ENCODE results near the gene RAD23A. TPM values are rescaled to one million over a fixed set of nuclear protein-coding genes. Genes with fewer than 3 reads are reported as not detected.
A peak's percentile ranks its signal among the peaks of the same experiment; 100 is the strongest.

RAD23A gene
- total and polyA plus RNA-seq, 10 of the 15 experiments (the other 5 are each of a cell fraction or from before 2014, with no cell fraction given), result 8.8 to 198 (median 119) TPM

DNA sequence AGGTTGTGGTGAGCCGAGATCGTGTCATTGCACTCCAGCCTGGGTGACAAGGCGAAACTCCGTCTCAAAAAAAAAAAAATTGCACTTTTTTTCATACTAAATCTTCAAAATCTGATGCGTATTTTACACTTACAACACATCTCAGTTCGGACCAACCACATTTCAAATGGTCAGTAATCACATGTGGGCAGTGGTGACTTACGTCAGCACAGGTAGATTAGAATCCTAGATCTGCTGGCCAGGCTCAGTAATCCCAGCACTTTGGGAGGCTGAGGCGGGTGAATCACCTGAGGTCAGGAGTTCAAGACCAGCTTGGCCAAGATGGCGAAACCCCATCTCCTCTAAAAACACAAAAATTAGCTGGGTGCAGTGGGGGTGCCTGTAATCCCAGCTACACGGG lies 10.6 kb upstream of the RAD23A start:
- no peak for ATAC-seq
- POLR2A ChIA-PET, result interaction anchor here (1.5 to 2.7 kb wide), 3 partner anchors 9 to 36 kb away, joined by 3 to 9 read pairs (median 6); partner anchors contain the start of gene RAD23A
- no peaks in the 10 kb centered on the region for H3K27me3 ChIP-seq (replicated peaks in 1 of 2; ENCODE audit: control insufficient read depth in 2 of 2, insufficient read depth in 2 of 2, low read length in 1 of 2)
- RAD21 ChIA-PET (ENCODE audit: unreplicated experiment), result no interaction called here
- peaks cover 49% of the 10 kb centered on the region for H3K79me2 ChIP-seq (ENCODE audit: control insufficient read depth, insufficient read depth, low read length)
- H3K9ac ChIP-seq (ENCODE audit: control insufficient read depth, insufficient read depth, low read length), result no peak overlapping the region
- FAIRE-seq, result no peak
- in situ Hi-C loops (cut with MboI), result no loop called here
- no TSS peak for BruUV-seq (replicated peaks)
- no peak overlapping the region for H2AFZ ChIP-seq (ENCODE audit: control insufficient read depth, low read depth, low read length)
- peaks cover 9 to 10% of the 10 kb centered on the region in 2 experiments for H3K36me3 ChIP-seq (ENCODE audit: control insufficient read depth in 2 of 2, insufficient read depth in 2 of 2, low read length in 1 of 2)
- TF ChIP-seq SMAD5 (IDR thresholded peaks at IDR 0.05; ENCODE audit: low read depth) (no peak), TARDBP (IDR thresholded peaks at IDR 0.05; ENCODE audit: borderline replicate concordance) (no peak), RB1 (IDR thresholded peaks at IDR 0.05; ENCODE audit: borderline replicate concordance) (no peak)
- TF ChIP-seq, protein P1, sequence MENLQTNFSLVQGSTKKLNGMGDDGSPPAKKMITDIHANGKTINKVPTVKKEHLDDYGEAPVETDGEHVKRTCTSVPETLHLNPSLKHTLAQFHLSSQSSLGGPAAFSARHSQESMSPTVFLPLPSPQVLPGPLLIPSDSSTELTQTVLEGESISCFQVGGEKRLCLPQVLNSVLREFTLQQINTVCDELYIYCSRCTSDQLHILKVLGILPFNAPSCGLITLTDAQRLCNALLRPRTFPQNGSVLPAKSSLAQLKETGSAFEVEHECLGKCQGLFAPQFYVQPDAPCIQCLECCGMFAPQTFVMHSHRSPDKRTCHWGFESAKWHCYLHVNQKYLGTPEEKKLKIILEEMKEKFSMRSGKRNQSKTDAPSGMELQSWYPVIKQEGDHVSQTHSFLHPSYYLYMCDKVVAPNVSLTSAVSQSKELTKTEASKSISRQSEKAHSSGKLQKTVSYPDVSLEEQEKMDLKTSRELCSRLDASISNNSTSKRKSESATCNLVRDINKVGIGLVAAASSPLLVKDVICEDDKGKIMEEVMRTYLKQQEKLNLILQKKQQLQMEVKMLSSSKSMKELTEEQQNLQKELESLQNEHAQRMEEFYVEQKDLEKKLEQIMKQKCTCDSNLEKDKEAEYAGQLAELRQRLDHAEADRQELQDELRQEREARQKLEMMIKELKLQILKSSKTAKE (IDR thresholded peaks at IDR 0.05; ENCODE audit: low read depth, poor library complexity, severe bottlenecking), result no peak
- no peaks in the 10 kb centered on the region for H3K9me3 ChIP-seq (replicated peaks; ENCODE audit: control insufficient read depth, insufficient read depth, low read length)
- SMC1A ChIA-PET (ENCODE audit: uncharacterized antibody, unreplicated experiment), result no interaction called here
- CTCF ChIA-PET, result no interaction called here
- peaks cover 7% of the 10 kb centered on the region; the same call in 1 of the 2 replicates for H4K20me1 ChIP-seq (ENCODE audit: control insufficient read depth, insufficient read depth)
- no peak overlapping the region for H3K4me3 ChIP-seq
- WGBS (ENCODE audit: insufficient coverage, insufficient replicate concordance, low lambda C conversion rate, missing lambda C conversion rate), result 91% methylated on average over 10 of the region's 10 CpGs
- intact Hi-C loops (cut with micrococcal nuclease; ENCODE audit: unreplicated experiment), result loop anchor here (5.0 kb wide), 1 partner anchor 148 kb away; no protein-coding TSS in a partner anchor
- no peak for DNase-seq (ENCODE audit: low read depth, low spot score)
- no peak overlapping the region for H3K27ac ChIP-seq (ENCODE audit: control insufficient read depth, insufficient read depth)
- no peak overlapping the region for H3K4me2 ChIP-seq (ENCODE audit: control insufficient read depth, insufficient read depth)
- peaks cover 19% of the 10 kb centered on the region for H3K4me1 ChIP-seq (ENCODE audit: control insufficient read depth, insufficient read depth, low read length)

DNA sequence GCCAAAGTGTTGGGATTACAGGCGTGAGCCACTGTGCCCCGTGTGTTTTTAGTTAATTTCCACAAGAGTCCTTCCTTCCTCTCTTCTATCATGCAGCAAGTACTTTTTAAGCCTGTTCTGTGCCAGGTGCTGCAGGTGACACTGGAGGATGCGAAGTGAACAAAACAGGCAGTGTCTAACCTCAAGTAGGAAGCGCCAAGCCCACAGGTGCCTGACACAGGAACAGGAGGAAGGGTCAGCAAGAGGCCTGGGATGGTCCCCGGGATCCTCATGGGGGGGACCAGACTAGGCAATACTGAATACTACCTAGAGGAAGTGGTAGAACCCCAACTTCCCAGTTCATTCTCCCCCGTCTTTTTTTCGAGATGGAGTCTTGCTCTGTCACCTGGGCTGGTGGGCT lies 9.1 kb upstream of the RAD23A start:
- RAD21 ChIA-PET (ENCODE audit: unreplicated experiment), result interaction anchor here (1.7 to 1.8 kb wide), 2 partner anchors 29 to 36 kb away, joined by 5 to 8 read pairs; no protein-coding TSS in a partner anchor
- H3K79me2 ChIP-seq (ENCODE audit: control insufficient read depth, insufficient read depth, low read length), result peaks cover 52% of the 10 kb centered on the region
- no peak overlapping the region for H3K4me3 ChIP-seq
- SMC1A ChIA-PET (ENCODE audit: uncharacterized antibody, unreplicated experiment), result interaction anchor here (1.8 kb wide), 1 partner anchor 17 kb away, joined by 9 read pairs; no protein-coding TSS in a partner anchor
- peak overlapping the region; percentile 89 for H3K27ac ChIP-seq (ENCODE audit: control insufficient read depth, insufficient read depth)
- BruUV-seq (replicated peaks), result no TSS peak
- H3K36me3 ChIP-seq (ENCODE audit: control insufficient read depth in 2 of 2, insufficient read depth in 2 of 2, low read length in 1 of 2), result peaks cover 13 to 24% of the 10 kb centered on the region in 2 experiments
- FAIRE-seq (no peak), DNase-seq (ENCODE audit: low read depth, low spot score) (no peak), ATAC-seq (no peak)
- H3K9me3 ChIP-seq (replicated peaks; ENCODE audit: control insufficient read depth, insufficient read depth, low read length), result no peaks in the 10 kb centered on the region
- peak overlapping the region; percentile 100 for H3K4me2 ChIP-seq (ENCODE audit: control insufficient read depth, insufficient read depth)
- POLR2A ChIA-PET, result interaction anchor here (1.0 to 3.1 kb wide), 5 partner anchors 8 to 51 kb away, joined by 3 to 11 read pairs (median 6); partner anchors contain the start of gene RAD23A
- H3K27me3 ChIP-seq (replicated peaks in 1 of 2; ENCODE audit: control insufficient read depth in 2 of 2, insufficient read depth in 2 of 2, low read length in 1 of 2), result no peaks in the 10 kb centered on the region
- in situ Hi-C loops (cut with MboI), result no loop called here
- CTCF ChIA-PET, result interaction anchor here (1.4 to 1.6 kb wide), 2 partner anchors 29 to 52 kb away, joined by 8 to 9 read pairs; no protein-coding TSS in a partner anchor
- 55% methylated on average over 7 of the region's 7 CpGs for WGBS (ENCODE audit: insufficient coverage, insufficient replicate concordance, low lambda C conversion rate, missing lambda C conversion rate)
- H4K20me1 ChIP-seq (ENCODE audit: control insufficient read depth, insufficient read depth), result peaks cover 12% of the 10 kb centered on the region; the same call in 1 of the 2 replicates
- peaks cover 34% of the 10 kb centered on the region for H3K4me1 ChIP-seq (ENCODE audit: control insufficient read depth, insufficient read depth, low read length)
- intact Hi-C loops (cut with micrococcal nuclease; ENCODE audit: unreplicated experiment), result loop anchor here (5.0 kb wide), 1 partner anchor 149 kb away; no protein-coding TSS in a partner anchor
- peak overlapping the region; percentile 16; the same call in 1 of the 2 replicates for H3K9ac ChIP-seq (ENCODE audit: control insufficient read depth, insufficient read depth, low read length)
- H2AFZ ChIP-seq (ENCODE audit: control insufficient read depth, low read depth, low read length), result peak overlapping the region; percentile 81
- TF ChIP-seq, protein P2, sequence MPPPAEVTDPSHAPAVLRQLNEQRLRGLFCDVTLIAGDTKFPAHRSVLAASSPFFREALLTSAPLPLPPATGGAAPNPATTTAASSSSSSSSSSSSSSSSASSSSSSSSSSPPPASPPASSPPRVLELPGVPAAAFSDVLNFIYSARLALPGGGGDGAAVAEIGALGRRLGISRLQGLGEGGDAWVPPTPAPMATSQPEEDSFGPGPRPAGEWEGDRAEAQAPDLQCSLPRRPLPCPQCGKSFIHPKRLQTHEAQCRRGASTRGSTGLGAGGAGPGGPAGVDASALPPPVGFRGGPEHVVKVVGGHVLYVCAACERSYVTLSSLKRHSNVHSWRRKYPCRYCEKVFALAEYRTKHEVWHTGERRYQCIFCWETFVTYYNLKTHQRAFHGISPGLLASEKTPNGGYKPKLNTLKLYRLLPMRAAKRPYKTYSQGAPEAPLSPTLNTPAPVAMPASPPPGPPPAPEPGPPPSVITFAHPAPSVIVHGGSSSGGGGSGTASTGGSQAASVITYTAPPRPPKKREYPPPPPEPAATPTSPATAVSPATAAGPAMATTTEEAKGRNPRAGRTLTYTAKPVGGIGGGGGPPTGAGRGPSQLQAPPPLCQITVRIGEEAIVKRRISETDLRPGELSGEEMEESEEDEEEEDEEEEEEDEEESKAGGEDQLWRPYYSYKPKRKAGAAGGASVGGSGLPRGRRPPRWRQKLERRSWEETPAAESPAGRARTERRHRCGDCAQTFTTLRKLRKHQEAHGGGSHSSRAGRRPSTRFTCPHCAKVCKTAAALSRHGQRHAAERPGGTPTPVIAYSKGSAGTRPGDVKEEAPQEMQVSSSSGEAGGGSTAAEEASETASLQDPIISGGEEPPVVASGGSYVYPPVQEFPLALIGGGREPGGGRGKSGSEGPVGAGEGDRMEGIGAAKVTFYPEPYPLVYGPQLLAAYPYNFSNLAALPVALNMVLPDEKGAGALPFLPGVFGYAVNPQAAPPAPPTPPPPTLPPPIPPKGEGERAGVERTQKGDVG (CRISPR knock-in tag; IDR thresholded peaks at IDR 0.05), result no peak
- TF ChIP-seq, protein P3, sequence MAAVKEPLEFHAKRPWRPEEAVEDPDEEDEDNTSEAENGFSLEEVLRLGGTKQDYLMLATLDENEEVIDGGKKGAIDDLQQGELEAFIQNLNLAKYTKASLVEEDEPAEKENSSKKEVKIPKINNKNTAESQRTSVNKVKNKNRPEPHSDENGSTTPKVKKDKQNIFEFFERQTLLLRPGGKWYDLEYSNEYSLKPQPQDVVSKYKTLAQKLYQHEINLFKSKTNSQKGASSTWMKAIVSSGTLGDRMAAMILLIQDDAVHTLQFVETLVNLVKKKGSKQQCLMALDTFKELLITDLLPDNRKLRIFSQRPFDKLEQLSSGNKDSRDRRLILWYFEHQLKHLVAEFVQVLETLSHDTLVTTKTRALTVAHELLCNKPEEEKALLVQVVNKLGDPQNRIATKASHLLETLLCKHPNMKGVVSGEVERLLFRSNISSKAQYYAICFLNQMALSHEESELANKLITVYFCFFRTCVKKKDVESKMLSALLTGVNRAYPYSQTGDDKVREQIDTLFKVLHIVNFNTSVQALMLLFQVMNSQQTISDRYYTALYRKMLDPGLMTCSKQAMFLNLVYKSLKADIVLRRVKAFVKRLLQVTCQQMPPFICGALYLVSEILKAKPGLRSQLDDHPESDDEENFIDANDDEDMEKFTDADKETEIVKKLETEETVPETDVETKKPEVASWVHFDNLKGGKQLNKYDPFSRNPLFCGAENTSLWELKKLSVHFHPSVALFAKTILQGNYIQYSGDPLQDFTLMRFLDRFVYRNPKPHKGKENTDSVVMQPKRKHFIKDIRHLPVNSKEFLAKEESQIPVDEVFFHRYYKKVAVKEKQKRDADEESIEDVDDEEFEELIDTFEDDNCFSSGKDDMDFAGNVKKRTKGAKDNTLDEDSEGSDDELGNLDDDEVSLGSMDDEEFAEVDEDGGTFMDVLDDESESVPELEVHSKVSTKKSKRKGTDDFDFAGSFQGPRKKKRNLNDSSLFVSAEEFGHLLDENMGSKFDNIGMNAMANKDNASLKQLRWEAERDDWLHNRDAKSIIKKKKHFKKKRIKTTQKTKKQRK (IDR thresholded peaks at IDR 0.05; ENCODE audit: low read depth, low read length), result no peak

Data from GM12878 (cell line).